AML-193 (cell line): Measurements from ENCODE around the gene CYGB.
"Not testable (repeated sequence)": the region's sequence is repeated elsewhere in the genome, so short reads cannot be mapped to it uniquely, and the experiment has no call there.

Experiments used
- DNase-seq, 2 experiments: peaks; one replicate each; lab custom pipeline; 2025; lab: John Stamatoyannopoulos, UW

The CYGB gene

GRCh38 chr17:76567634-76568432 lies 30.3 kb upstream of the CYGB start:
- peak; percentile 69 to 72 for DNase-seq

GRCh38 chr17:76566988-76567431 lies 29.5 kb upstream of the CYGB start:
- DNase-seq = no peak

GRCh38 chr17:76566613-76566943 lies 29.1 kb upstream of the CYGB start:
- no peak for DNase-seq

GRCh38 chr17:76565728-76566612 lies 28.5 kb upstream of the CYGB start:
- no peak for DNase-seq

- DNase-seq = not testable (repeated sequence)
Measured at GRCh38 chr17:76564991-76565727, 27.6 kb upstream of the CYGB start.

GRCh38 chr17:76563359-76563758 lies 25.9 kb upstream of the CYGB start:
- DNase-seq = not testable (repeated sequence)

- no peak for DNase-seq
Measured at GRCh38 chr17:76562734-76563148, 25.2 kb upstream of the CYGB start.

- DNase-seq = no peak
Measured at GRCh38 chr17:76561799-76562268, 24.3 kb upstream of the CYGB start.

GRCh38 chr17:76561332-76561731 lies 23.8 kb upstream of the CYGB start:
- DNase-seq = no peak

- no peak for DNase-seq
Measured at GRCh38 chr17:76560877-76561221, 23.3 kb upstream of the CYGB start.

GRCh38 chr17:76560036-76560876 lies 22.7 kb upstream of the CYGB start:
- DNase-seq = peak; percentile 46 to 52

GRCh38 chr17:76559460-76559859 lies 22.0 kb upstream of the CYGB start:
- not testable (repeated sequence) for DNase-seq

GRCh38 chr17:76558198-76559095 lies 20.9 kb upstream of the CYGB start:
- peak; percentile 51 to 59 for DNase-seq

- DNase-seq = peak; percentile 95 to 97
Measured at GRCh38 chr17:76557368-76558197, 20.1 kb upstream of the CYGB start.

- DNase-seq = peak; percentile 62 to 66
Measured at GRCh38 chr17:76556765-76557367, 19.4 kb upstream of the CYGB start.

GRCh38 chr17:76554131-76554530 lies 16.6 kb upstream of the CYGB start:
- DNase-seq = no peak

- DNase-seq = no peak
Measured at GRCh38 chr17:76553178-76553908, 15.8 kb upstream of the CYGB start.

- DNase-seq = no peak
Measured at GRCh38 chr17:76551685-76552084, 14.2 kb upstream of the CYGB start.
